ENCODE data around the gene MRTFA.
"Not testable (repeated sequence)": the region's sequence is repeated elsewhere in the genome, so short reads cannot be mapped to it uniquely, and the experiment has no call there.

Gene MRTFA

GRCh38 chr22:40518840-40519239 is 117.7 kb downstream of the MRTFA start:
- no peak for DNase-seq

DNA sequence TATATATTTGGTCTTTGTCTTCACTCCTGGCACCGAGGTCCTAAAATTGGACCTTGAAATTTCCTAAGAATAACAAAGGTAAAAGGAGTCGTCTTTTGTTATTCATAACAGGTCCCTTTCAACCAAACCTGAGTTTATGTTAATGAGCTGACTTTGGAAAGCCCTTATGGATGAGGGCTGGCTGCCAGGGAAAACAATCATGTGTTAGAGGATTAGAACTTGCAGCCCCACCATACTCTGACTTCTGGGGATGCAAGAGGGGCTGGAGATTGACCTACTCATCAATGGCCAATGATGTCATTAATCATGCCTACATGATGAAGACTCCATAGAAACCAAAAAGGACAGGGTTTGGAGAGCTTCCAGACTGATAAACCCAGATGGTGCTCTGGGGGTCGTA is 118.9 kb downstream of the MRTFA start:
- DNase-seq: no peak

DNA sequence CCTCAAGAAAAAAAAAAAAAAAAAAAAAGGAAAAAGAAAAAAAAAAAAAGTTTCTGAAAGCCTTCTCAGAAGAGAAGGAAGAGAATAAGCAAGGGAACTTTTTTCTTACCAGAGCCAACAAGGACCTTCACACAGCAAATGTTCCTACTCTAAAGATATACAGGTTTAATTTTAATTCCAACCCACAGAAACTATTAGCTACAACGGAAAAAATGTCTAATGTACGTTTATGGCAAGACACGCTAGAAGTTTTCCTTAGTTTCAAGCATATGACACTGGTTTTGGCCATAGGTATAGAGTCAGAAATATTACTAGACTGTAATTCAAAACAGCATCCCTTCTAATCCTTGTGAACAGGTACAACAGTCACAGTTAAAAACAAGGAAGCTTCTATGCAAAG is 120.1 kb downstream of the MRTFA start:
- no peak for DNase-seq

- DNase-seq: no peak
Observed at GRCh38 chr22:40512426-40513136, 123.9 kb downstream of the MRTFA start.

- DNase-seq: no peak
Observed at GRCh38 chr22:40511604-40512003, 124.9 kb downstream of the MRTFA start.

GRCh38 chr22:40510631-40511364 is 125.7 kb downstream of the MRTFA start:
- no peak for DNase-seq

DNA sequence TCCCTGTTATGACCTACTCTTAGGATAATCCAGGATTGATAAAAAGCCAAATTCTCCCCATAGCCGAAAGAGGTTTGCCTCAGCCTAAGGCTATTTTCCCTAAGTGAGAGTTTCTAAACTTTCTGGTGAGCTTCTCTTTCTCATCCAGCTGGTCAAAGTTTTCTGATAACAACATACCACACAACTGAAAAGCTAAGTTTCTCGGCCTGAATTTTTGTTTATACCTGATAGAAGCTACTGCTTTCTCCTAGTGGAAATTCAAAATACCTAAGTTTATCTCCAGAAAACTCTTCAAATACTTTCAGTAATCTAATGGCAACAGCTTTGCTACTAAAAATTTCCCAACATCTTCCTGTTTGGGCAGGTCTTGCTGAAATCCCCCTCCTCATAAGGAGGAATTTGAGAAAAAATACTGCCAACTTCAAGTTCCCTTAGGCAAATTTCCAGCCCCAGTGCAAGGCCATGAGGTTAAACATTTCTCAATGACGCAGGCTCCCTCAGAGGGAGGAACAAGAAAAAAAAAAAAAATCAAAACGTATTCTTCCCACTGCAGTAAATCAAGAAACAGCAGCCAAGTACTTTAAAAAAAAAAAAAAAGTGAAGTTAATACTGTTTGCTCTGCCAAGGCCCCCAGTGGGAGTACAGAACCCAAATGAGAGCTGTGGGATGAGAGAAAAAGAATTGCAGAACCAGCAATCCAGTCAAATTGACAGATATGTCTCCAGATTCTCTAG is 127.0 kb downstream of the MRTFA start:
- DNase-seq: no peak

DNA sequence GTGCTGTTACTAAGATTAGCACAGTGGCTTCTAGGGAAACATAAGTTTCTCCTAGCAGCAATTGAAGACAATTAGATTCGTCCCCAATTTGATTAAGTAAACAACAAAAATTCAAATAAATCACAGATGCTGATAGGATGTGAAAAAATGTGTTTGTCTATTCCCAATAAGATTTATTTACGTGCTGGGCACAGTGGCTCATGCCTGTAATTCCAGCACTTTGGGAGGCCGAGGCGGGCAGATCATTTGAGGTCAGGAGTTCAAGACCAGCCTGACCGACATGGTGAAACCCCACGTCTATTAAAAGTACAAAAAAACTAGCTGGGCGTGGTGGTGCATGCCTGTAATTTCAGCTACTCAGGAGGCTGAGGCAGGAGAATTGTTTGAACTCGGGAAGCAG is 128.5 kb downstream of the MRTFA start:
- DNase-seq: not testable (repeated sequence)

- DNase-seq: no peak
Observed at GRCh38 chr22:40507491-40507890, 129.0 kb downstream of the MRTFA start.

GRCh38 chr22:40506762-40507161 is 129.8 kb downstream of the MRTFA start:
- no peak for DNase-seq

- DNase-seq: no peak
Observed at GRCh38 chr22:40504285-40505249, 132.0 kb downstream of the MRTFA start.

DNA sequence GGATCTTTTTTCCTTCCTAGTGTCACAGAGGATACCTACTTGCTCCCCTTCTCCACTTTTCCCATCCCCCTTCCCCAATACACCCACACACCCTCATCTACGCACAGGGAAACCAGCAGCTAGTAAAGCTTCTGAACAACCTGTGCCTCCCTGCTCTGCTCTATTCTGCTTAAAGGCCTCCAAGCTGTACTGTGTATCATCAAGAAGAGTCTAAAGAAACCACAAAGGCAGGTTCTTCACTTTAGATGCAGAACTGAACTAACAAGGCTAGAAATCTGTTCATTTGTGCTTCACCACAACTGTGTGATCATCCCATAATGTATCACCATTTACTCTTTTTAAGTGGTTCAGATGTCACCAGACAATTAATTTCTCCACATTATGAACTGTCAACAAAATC is 133.6 kb downstream of the MRTFA start:
- no peak for DNase-seq

GRCh38 chr22:40500465-40500786 is 136.1 kb downstream of the MRTFA start:
- DNase-seq: not testable (repeated sequence)

DNA sequence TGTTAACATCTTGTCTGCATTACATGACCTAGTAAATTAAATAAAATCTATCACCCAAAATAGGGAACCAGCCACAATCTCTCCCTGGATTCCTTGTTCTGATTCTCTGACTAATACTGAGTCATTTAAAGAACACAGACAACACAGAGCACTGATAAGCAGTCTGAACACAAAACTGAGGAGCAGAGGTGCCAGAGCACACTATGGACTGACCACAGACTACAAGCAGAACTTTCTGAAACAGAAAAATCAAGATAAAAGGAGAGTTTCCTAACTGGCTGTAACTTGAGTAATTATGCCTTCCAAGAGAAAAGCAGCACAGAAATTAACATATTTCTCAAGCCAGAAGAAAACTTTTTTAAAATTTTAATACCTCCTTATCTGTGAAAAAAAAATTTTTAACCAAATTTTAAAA is 137.3 kb downstream of the MRTFA start:
- no peak for DNase-seq

DNA sequence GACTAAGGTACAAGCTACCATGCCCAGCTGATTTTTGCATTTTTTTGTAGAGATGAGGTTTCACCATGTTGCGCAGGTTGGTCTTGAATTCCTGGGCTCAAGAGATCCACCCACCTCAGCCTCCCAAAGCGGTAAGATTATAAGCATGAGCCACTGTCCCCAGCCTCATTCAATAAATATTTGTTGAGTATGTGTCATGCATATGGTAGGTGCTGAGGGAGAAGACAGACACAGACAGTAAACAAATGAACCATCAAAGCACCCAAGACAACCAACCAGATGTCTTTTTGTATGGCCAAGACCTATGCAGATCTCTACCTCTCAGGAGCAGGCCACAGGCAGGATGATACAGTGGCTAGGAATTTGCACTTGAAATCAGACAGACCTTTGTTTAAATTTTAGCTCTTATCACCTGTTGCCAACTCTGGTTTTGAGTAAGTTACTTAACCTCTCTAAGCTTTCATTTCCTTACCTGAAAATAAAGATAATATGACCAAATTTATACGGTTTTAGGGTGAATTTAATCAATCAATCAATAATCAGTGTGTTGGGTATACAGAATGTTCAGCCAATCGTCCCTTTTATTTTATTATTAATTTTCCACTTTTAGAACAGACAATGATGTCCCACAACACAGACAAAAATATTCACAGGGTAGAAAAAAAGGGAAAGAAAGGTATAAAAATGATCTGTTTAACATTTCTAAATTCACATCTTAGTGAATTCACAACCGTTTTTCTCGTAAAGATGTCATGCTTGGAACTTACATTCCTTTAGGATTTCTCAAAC is 137.9 kb downstream of the MRTFA start:
- DNase-seq: no peak

- no peak for DNase-seq
Observed at GRCh38 chr22:40493441-40493840, 143.1 kb downstream of the MRTFA start.

DNA sequence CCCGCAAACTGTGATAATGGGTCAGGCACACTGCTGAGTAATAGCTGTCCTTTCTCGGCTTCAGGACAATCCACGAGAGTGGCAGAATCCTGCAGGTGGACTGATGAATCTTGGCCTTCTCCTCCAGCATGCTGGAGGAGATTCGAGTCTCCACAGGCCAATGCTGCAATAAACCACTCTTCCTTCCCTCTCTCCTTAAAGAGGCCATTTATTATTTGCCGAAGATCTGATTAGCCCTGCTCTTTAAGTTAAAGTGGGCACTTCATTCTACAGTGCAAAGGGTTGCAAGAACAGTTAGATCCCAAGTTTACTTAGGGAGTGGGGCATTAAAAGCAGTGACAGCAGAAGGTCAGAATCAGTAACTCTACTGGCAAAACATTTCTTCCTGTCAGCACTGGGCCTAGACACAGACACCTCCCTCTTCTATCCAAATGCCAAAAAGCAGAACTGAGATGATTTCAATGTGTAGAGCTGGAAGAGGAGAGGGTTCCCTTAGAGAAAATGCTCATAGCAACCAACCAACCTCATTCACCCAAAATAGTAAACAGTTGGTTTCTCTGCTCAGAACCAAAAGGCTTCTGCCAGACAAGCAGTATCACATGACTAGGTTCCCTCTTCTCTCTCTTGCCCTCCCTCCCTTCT is 144.4 kb downstream of the MRTFA start:
- DNase-seq: no peak

DNA sequence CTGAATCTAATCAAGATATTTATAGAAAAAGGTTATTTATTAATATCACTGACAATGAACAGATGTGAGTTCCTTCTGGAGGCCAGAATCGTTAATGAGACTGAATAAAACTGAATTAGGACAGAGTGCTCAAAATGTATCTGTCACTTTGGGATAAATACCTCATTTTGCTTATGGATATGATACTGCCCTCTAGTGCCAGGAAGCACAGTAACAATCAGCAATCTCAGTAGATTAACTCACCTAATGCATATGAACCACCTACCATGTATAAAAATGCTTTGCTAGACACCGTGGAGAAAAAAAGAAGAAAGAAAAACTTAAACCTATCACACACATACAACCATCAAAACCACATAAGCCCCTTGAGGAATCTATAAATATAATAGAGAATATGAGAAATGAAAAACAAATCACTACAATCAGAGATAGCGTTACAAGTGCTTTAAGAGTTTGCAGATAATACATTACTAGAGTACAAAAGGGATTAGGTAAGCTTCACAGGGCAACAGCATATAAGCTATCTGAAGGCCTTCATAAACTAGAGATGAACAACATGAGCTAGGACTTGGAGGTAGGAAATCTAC is 148.8 kb downstream of the MRTFA start:
- DNase-seq: no peak

GRCh38 chr22:40486962-40487602 is 149.4 kb downstream of the MRTFA start:
- no peak for DNase-seq

Data from activated gamma-delta T cell (primary cell).